ENCODE measurements around the gene DDRGK1. TPM values are rescaled to one million over a fixed set of nuclear protein-coding genes. Genes with fewer than 3 reads are reported as not detected.

Gene DDRGK1
- total RNA-seq, 1 donor, result 26.8 TPM

DNA sequence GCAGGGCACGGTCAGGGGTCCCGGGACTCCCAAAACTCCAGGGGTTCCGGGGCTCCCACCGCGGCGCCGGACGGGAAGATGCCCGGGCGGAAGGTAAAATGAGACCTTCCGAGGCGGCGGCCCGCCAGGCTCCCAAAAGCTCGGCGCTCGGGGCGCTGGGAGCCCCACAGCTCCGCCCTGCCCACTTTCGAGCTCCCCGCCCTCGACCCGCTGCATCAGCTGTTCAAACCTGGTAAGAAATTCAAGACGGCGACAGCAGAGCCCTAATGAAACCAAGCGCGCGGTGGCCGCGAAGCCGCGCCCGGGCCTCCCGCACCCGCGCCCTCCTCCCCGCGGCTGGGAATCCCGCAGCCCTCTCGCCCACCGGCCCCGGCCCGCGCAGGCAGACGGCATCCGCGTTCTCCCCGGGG, 34.1 kb upstream of the DDRGK1 start:
- TF ChIP-seq CTCF (IDR thresholded peaks at IDR 0.05; ENCODE audit: extremely low read depth, low read depth, low read length), result no peak
- Histone ChIP-seq H3K36me3 (ENCODE audit: insufficient read depth, low read length) (no peaks in the 10 kb centered on the region), H4K20me1 (ENCODE audit: insufficient read depth, low read length) (no peaks in the 10 kb centered on the region), H2AFZ (ENCODE audit: low read length) (no peak overlapping the region), H3K9me3 (ENCODE audit: low read depth, low read length) (no peaks in the 10 kb centered on the region), H3K79me2 (ENCODE audit: insufficient read depth, low read length) (no peaks in the 10 kb centered on the region), H3K27me3 (ENCODE audit: insufficient read depth, low read length) (peaks cover 61% of the 10 kb centered on the region), H3K4me1 (ENCODE audit: insufficient read depth, low read length) (peaks cover 5% of the 10 kb centered on the region), H3K27ac (ENCODE audit: low read depth, low read length) (no peak overlapping the region), H3K4me2 (ENCODE audit: insufficient read depth, low read length) (peak overlapping the region; percentile 67), H3K4me3 (ENCODE audit: insufficient read depth, low read length) (peak overlapping the region; percentile 69)
- peak; percentile 88 for DNase-seq (ENCODE audit: insufficient read length, low spot score, missing footprints)

GRCh38 chr20:3237958-3238615, 33.6 kb upstream of the DDRGK1 start:
- H3K36me3 ChIP-seq (ENCODE audit: insufficient read depth, low read length), result no peaks in the 10 kb centered on the region
- DNase-seq (ENCODE audit: insufficient read length, low spot score, missing footprints), result peak; percentile 78
- H2AFZ ChIP-seq (ENCODE audit: low read length), result no peak overlapping the region
- peaks cover 5% of the 10 kb centered on the region for H3K4me1 ChIP-seq (ENCODE audit: insufficient read depth, low read length)
- H3K4me2 ChIP-seq (ENCODE audit: insufficient read depth, low read length), result peak overlapping the region; percentile 67
- peaks cover 58% of the 10 kb centered on the region for H3K27me3 ChIP-seq (ENCODE audit: insufficient read depth, low read length)
- H4K20me1 ChIP-seq (ENCODE audit: insufficient read depth, low read length), result no peaks in the 10 kb centered on the region
- H3K27ac ChIP-seq (ENCODE audit: low read depth, low read length), result no peak overlapping the region
- no peak for TF ChIP-seq CTCF (IDR thresholded peaks at IDR 0.05; ENCODE audit: extremely low read depth, low read depth, low read length)
- H3K79me2 ChIP-seq (ENCODE audit: insufficient read depth, low read length), result no peaks in the 10 kb centered on the region
- H3K4me3 ChIP-seq (ENCODE audit: insufficient read depth, low read length), result peak overlapping the region; percentile 69
- no peaks in the 10 kb centered on the region for H3K9me3 ChIP-seq (ENCODE audit: low read depth, low read length)

GRCh38 chr20:3237011-3237957, 32.8 kb upstream of the DDRGK1 start:
- H4K20me1 ChIP-seq (ENCODE audit: insufficient read depth, low read length), result no peaks in the 10 kb centered on the region
- DNase-seq (ENCODE audit: insufficient read length, low spot score, missing footprints), result peak; percentile 83
- H2AFZ ChIP-seq (ENCODE audit: low read length), result no peak overlapping the region
- H3K4me2 ChIP-seq (ENCODE audit: insufficient read depth, low read length), result no peak overlapping the region
- no peaks in the 10 kb centered on the region for H3K36me3 ChIP-seq (ENCODE audit: insufficient read depth, low read length)
- no peak overlapping the region for H3K4me3 ChIP-seq (ENCODE audit: insufficient read depth, low read length)
- H3K4me1 ChIP-seq (ENCODE audit: insufficient read depth, low read length), result peaks cover 5% of the 10 kb centered on the region
- no peak for TF ChIP-seq CTCF (IDR thresholded peaks at IDR 0.05; ENCODE audit: extremely low read depth, low read depth, low read length)
- peaks cover 58% of the 10 kb centered on the region for H3K27me3 ChIP-seq (ENCODE audit: insufficient read depth, low read length)
- H3K27ac ChIP-seq (ENCODE audit: low read depth, low read length), result no peak overlapping the region
- H3K79me2 ChIP-seq (ENCODE audit: insufficient read depth, low read length), result no peaks in the 10 kb centered on the region
- no peaks in the 10 kb centered on the region for H3K9me3 ChIP-seq (ENCODE audit: low read depth, low read length)
